Measurements from ENCODE around the gene COLEC12.

Gene COLEC12

GRCh38 chr18:389658-390357 is 110.7 kb downstream of the COLEC12 start:
- no peak for DNase-seq (ENCODE audit: low read depth)

GRCh38 chr18:388200-388599 is 112.3 kb downstream of the COLEC12 start:
- no peak for DNase-seq (ENCODE audit: low read depth)

GRCh38 chr18:386994-387393 is 113.5 kb downstream of the COLEC12 start:
- no peak for DNase-seq (ENCODE audit: low read depth)

- no peak for DNase-seq (ENCODE audit: low read depth)
These were observed 115.6 kb downstream of the COLEC12 start for GRCh38 chr18:384897-385296.

- no peak for DNase-seq (ENCODE audit: low read depth)
These were observed 117.4 kb downstream of the COLEC12 start for GRCh38 chr18:383135-383534.

- DNase-seq (ENCODE audit: low read depth): no peak
These were observed 118.0 kb downstream of the COLEC12 start for GRCh38 chr18:382423-382984.

GRCh38 chr18:379681-380330 is 120.7 kb downstream of the COLEC12 start:
- DNase-seq (ENCODE audit: low read depth): no peak

- DNase-seq (ENCODE audit: low read depth): no peak
These were observed 122.4 kb downstream of the COLEC12 start for GRCh38 chr18:378079-378478.

- no peak for DNase-seq (ENCODE audit: low read depth)
These were observed 123.4 kb downstream of the COLEC12 start for GRCh38 chr18:377088-377487.

- no peak for DNase-seq (ENCODE audit: low read depth)
These were observed 124.2 kb downstream of the COLEC12 start for GRCh38 chr18:376311-376710.

GRCh38 chr18:374721-375168 is 125.8 kb downstream of the COLEC12 start:
- no peak for DNase-seq (ENCODE audit: low read depth)

GRCh38 chr18:373780-374179 is 126.7 kb downstream of the COLEC12 start:
- no peak for DNase-seq (ENCODE audit: low read depth)

GRCh38 chr18:371609-371982 is 128.9 kb downstream of the COLEC12 start:
- no peak for DNase-seq (ENCODE audit: low read depth)

- DNase-seq (ENCODE audit: low read depth): no peak
These were observed 129.5 kb downstream of the COLEC12 start for GRCh38 chr18:370751-371608.

GRCh38 chr18:369224-370015 is 131.1 kb downstream of the COLEC12 start:
- DNase-seq (ENCODE audit: low read depth): no peak

- no peak for DNase-seq (ENCODE audit: low read depth)
These were observed 133.9 kb downstream of the COLEC12 start for GRCh38 chr18:366466-367061.

GRCh38 chr18:365651-366050 is 134.8 kb downstream of the COLEC12 start:
- DNase-seq (ENCODE audit: low read depth): no peak

GRCh38 chr18:364256-364826 is 136.2 kb downstream of the COLEC12 start:
- no peak for DNase-seq (ENCODE audit: low read depth)

GRCh38 chr18:363301-364085 is 137.0 kb downstream of the COLEC12 start:
- no peak for DNase-seq (ENCODE audit: low read depth)

All from T follicular helper cell (primary cell).